HCT116 (cell line): ENCODE measurements around the gene SHC4. TPM values are rescaled to one million over a fixed set of nuclear protein-coding genes. Genes with fewer than 3 reads are reported as not detected.

Experiments used
- ATAC-seq: fragments of 200-7000 bp; cut with Tn5 transposase; 2 replicates; pipeline ENCODE4 v1.9.1; 2020; ENCODE audit warnings: mild to moderate bottlenecking, moderate library complexity
- BruUV-seq: library from RNA; stranded (reverse); fragments of 400-500 nt; replicated peaks from 2 replicates; lab custom pipeline; 2021; lab: Mats Ljungman, UMichigan
- CTCF ChIA-PET: fragments of 300-600 bp; sonication (Branson Sonifier 250); formaldehyde crosslinking; loops from one replicate; lab custom pipeline; 2021; ENCODE audit warnings: antibody characterized with exemption; lab: Charles Lee
- POLR2A ChIA-PET: fragments of 300-600, 350-600 bp; sonication (Branson Sonifier 250); formaldehyde crosslinking; loops from one replicate; lab custom pipeline; 2021; ENCODE audit warnings: antibody characterized with exemption; lab: Charles Lee
- RAD21 ChIA-PET, 2 experiments: fragments of 300-600 bp; sonication (Branson Sonifier 250); formaldehyde crosslinking; loops; one replicate each; lab custom pipeline; 2023; ENCODE audit warnings: low total read pairs in 2 of 2; ENCODE audit not compliant: uncharacterized antibody in 2 of 2, unreplicated experiment in 2 of 2, low non-redundant PET in 1 of 2; lab: Charles Lee
- DNase-seq: peaks from one replicate; pipeline ENCODE4 v3.0.0-alpha.2; 2010; ENCODE audit warnings: low read depth, low spot score
- H2AFZ ChIP-seq: fragments of 200-600 bp; shearing (Covaris generic), sonication (generic); 2 replicates; pipeline ENCODE4 v1.6.1; 2017; ENCODE audit warnings: low read depth, mixed run types, mixed read lengths, antibody characterized with exemption, low read length; ENCODE audit not compliant: poor library complexity, severe bottlenecking
- H3K27ac ChIP-seq: 2 replicates; pipeline ENCODE4 v1.5.1; 2012; ENCODE audit warnings: low read depth, low read length
- H3K27me3 ChIP-seq: fragments of 200-600 bp; sonication (generic); 2 replicates; pipeline ENCODE4 v1.6.1; 2016; ENCODE audit warnings: mixed run types, low read length, mixed read lengths; ENCODE audit not compliant: insufficient read depth
- H3K36me3 ChIP-seq, 2 experiments: fragments of 200-500 bp in 1 of 2; fragments of 200-600 bp in 1 of 2; sonication (Bioruptor generic) in 1 of 2; sonication (generic) in 1 of 2; 2 replicates each; pipeline versions ENCODE4 v1.5.1 to v1.6.1; 2014 to 2016; ENCODE audit warnings: low read length in 2 of 2, inconsistent platforms in 1 of 2, mixed read lengths in 1 of 2, mixed run types in 1 of 2; ENCODE audit not compliant: insufficient read depth in 2 of 2, control insufficient read depth in 1 of 2
- H3K4me1 ChIP-seq, 2 experiments: fragments of 200-600 bp in 1 of 2; sonication (generic) in 1 of 2; 2 replicates each; pipeline versions ENCODE4 v1.5.1 to v1.6.1; 2012 to 2017; ENCODE audit warnings: low read length in 2 of 2, inconsistent platforms in 1 of 2, mild to moderate bottlenecking in 1 of 2, mixed read lengths in 1 of 2, mixed run types in 1 of 2, moderate library complexity in 1 of 2; ENCODE audit not compliant: insufficient read depth in 2 of 2, control insufficient read depth in 1 of 2
- H3K4me2 ChIP-seq: fragments of 200-600 bp; sonication (generic); 2 replicates; pipeline ENCODE4 v1.6.1; 2017; ENCODE audit warnings: mixed run types, low read length, mixed read lengths
- H3K4me3 ChIP-seq, 2 experiments: fragments of 200-600 bp in 1 of 2; sonication (generic) in 1 of 2; replicated peaks in 1 of 2; 2 replicates each; pipeline ENCODE4 v1.5.1; 2011 to 2016; ENCODE audit warnings: low read length in 2 of 2, control low read depth in 1 of 2, low read depth in 1 of 2, mild to moderate bottlenecking in 1 of 2, mixed read lengths in 1 of 2, mixed run types in 1 of 2
- H3K79me2 ChIP-seq: fragments of 200-600 bp; sonication (generic); 2 replicates; pipeline ENCODE4 v1.6.1; 2017; ENCODE audit warnings: mild to moderate bottlenecking, mixed run types, low read length, moderate library complexity, mixed read lengths; ENCODE audit not compliant: insufficient read depth
- H3K9ac ChIP-seq: fragments of 200-600 bp; sonication (generic); 2 replicates; pipeline ENCODE4 v1.6.1; 2016; ENCODE audit warnings: low read length, mixed read lengths
- H3K9me2 ChIP-seq: fragments of 200-600 bp; sonication (generic), shearing (Covaris generic); 2 replicates; pipeline ENCODE4 v1.6.1; 2017; ENCODE audit warnings: mixed run types, mild to moderate bottlenecking, moderate library complexity; ENCODE audit not compliant: insufficient read depth
- H3K9me3 ChIP-seq, 2 experiments: fragments of 200-500 bp in 1 of 2; fragments of 200-600 bp in 1 of 2; sonication (Bioruptor generic) in 1 of 2; sonication (generic) in 1 of 2; 2 replicates each; pipeline ENCODE4 v1.6.1; 2014 to 2017; ENCODE audit warnings: low read length in 2 of 2, mixed read lengths in 2 of 2, inconsistent platforms in 1 of 2, low read depth in 1 of 2, mild to moderate bottlenecking in 1 of 2, mixed run types in 1 of 2, moderate library complexity in 1 of 2; ENCODE audit not compliant: control insufficient read depth in 1 of 2, insufficient read depth in 1 of 2
- H4K20me1 ChIP-seq: fragments of 200-600 bp; sonication (generic), shearing (Covaris generic); 2 replicates; pipeline ENCODE4 v1.6.1; 2017; ENCODE audit warnings: mixed run types, mild to moderate bottlenecking, moderate library complexity; ENCODE audit not compliant: insufficient read depth
- CBX3 ChIP-seq: IDR thresholded peaks from 2 replicates; pipeline ENCODE4 v1.6.1; 2012; ENCODE audit warnings: low read depth
- CEBPB ChIP-seq: IDR thresholded peaks from 2 replicates; pipeline ENCODE4 v1.6.1; 2012; ENCODE audit warnings: low read depth
- ELF1 ChIP-seq: IDR thresholded peaks from 2 replicates; pipeline ENCODE4 v1.6.1; 2012; ENCODE audit warnings: low read depth, borderline replicate concordance
- EZH2 ChIP-seq: fragments of 200-600 bp; sonication (generic); IDR thresholded peaks from 2 replicates; pipeline ENCODE4 v1.6.1; 2017; ENCODE audit warnings: antibody characterized with exemption, mixed run types
- EZH2phosphoT487 ChIP-seq: fragments of 200-600 bp; IDR thresholded peaks from 2 replicates; pipeline ENCODE4 v1.6.1; 2018; ENCODE audit warnings: antibody characterized with exemption, borderline replicate concordance
- FOSL1 ChIP-seq: IDR thresholded peaks from 2 replicates; pipeline ENCODE4 v1.6.1; 2012; ENCODE audit warnings: low read depth
- JUND ChIP-seq: IDR thresholded peaks from 2 replicates; pipeline ENCODE4 v1.6.1; 2012
- POLR2AphosphoS5 ChIP-seq: IDR thresholded peaks from 2 replicates; pipeline ENCODE4 v1.6.1; 2011; ENCODE audit warnings: mild to moderate bottlenecking, low read depth, low read length, moderate library complexity
- RAD21 ChIP-seq: IDR thresholded peaks from 2 replicates; pipeline ENCODE4 v1.6.1; 2012; ENCODE audit warnings: low read depth, mild to moderate bottlenecking
- SIN3A ChIP-seq: IDR thresholded peaks from 2 replicates; pipeline ENCODE4 v1.6.1; 2012; ENCODE audit warnings: low read depth
- SP1 ChIP-seq: IDR thresholded peaks from 2 replicates; pipeline ENCODE4 v1.6.1; 2012; ENCODE audit warnings: low read depth
- SRF ChIP-seq: IDR thresholded peaks from 2 replicates; pipeline ENCODE4 v1.6.1; 2012; ENCODE audit warnings: low read depth
- TCF7L2 ChIP-seq: IDR thresholded peaks from 2 replicates; pipeline ENCODE4 v1.7.0; 2011; ENCODE audit warnings: borderline replicate concordance, inconsistent platforms; ENCODE audit not compliant: insufficient read depth, insufficient read length; ENCODE audit errors: extremely low read depth
- YY1 ChIP-seq: IDR thresholded peaks from 2 replicates; pipeline ENCODE4 v1.6.1; 2011; ENCODE audit warnings: low read length, low read depth, moderate library complexity, mild to moderate bottlenecking; ENCODE audit not compliant: insufficient replicate concordance; ENCODE audit errors: extremely low read depth
- ZFX ChIP-seq: fragments of 450-650 bp; IDR thresholded peaks from 2 replicates; pipeline ENCODE4 v1.6.1; 2017
- ZNF274 ChIP-seq: fragments of 200-500 bp; sonication (Bioruptor generic); IDR thresholded peaks from 2 replicates; pipeline ENCODE4 v1.6.1; 2014; ENCODE audit warnings: mild to moderate bottlenecking, low read depth, low read length, inconsistent platforms
- intact Hi-C: fragments of 100-400 bp; cut with micrococcal nuclease; formaldehyde crosslinking; loops from 2 replicates; pipeline ENCODE4 v1.10.0; 2022
- total RNA-seq: library from RNA; stranded (reverse); gene quantifications from one replicate; pipeline ENCODE4 v1.2.1, GENCODE V29; 2021; ENCODE audit not compliant: unreplicated experiment
- TF ChIP-seq, protein P1 (sequence below): IDR thresholded peaks from 2 replicates; pipeline ENCODE4 v1.6.1; 2012

SHC4 gene
- total RNA-seq, 1 experiment from 2014 or later = 0.44 TPM

- BruUV-seq = no TSS peak
- Histone ChIP-seq H3K9me2 (no peaks in the 10 kb centered on the region), H3K4me2 (no peak overlapping the region), H4K20me1 (no peaks in the 10 kb centered on the region), H3K27ac (no peak overlapping the region), H3K4me3 (no peak overlapping the region), H3K4me1 (peaks cover 7 to 14% of the 10 kb centered on the region in 2 experiments; a peak in 2 of 4 replicates), H3K9me3 (no peaks in the 10 kb centered on the region), H3K9ac (no peak overlapping the region), H3K27me3 (no peaks in the 10 kb centered on the region), H2AFZ (no peak overlapping the region), H3K79me2 (no peaks in the 10 kb centered on the region), H3K36me3 (no peaks in the 10 kb centered on the region)
- ATAC-seq (no peak), DNase-seq (no peak)
- TF ChIP-seq ZFX (no peak), RAD21 (no peak), SP1 (no peak), CBX3 (no peak), CEBPB (no peak), JUND (no peak), TCF7L2 (no peak), ELF1 (no peak), EZH2 (no peak), POLR2AphosphoS5 (no peak), SRF (no peak), FOSL1 (no peak), ZNF274 (no peak), YY1 (no peak), SIN3A (no peak), EZH2phosphoT487 (no peak)
- TF ChIP-seq, protein P1, sequence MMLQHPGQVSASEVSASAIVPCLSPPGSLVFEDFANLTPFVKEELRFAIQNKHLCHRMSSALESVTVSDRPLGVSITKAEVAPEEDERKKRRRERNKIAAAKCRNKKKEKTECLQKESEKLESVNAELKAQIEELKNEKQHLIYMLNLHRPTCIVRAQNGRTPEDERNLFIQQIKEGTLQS = no peak
- CTCF ChIA-PET = no interaction called here
- intact Hi-C loops = no loop called here
- RAD21 ChIA-PET = no interaction called here
- POLR2A ChIA-PET = no interaction called here
Observed at GRCh38 chr15:48928877-48929538, 34.7 kb downstream of the SHC4 start.
